Ishikawa (cell line): ENCODE measurements around the gene CLDN5.

Experiments
- CREB1 ChIP-seq: IDR thresholded peaks from 2 replicates; pipeline ENCODE4 v1.6.1; 2012; ENCODE audit warnings: low read depth
- EGR1 ChIP-seq: IDR thresholded peaks from 2 replicates; pipeline ENCODE4 v1.6.1; 2012
- EP300 ChIP-seq: IDR thresholded peaks from 2 replicates; pipeline ENCODE4 v1.6.1; 2012; ENCODE audit warnings: borderline replicate concordance
- FOXM1 ChIP-seq: IDR thresholded peaks from 2 replicates; pipeline ENCODE4 v1.6.1; 2012; ENCODE audit warnings: low read depth, borderline replicate concordance
- NFIC ChIP-seq: IDR thresholded peaks from 2 replicates; pipeline ENCODE4 v1.6.1; 2012
- RAD21 ChIP-seq: IDR thresholded peaks from 2 replicates; pipeline ENCODE4 v1.6.1; 2012; ENCODE audit warnings: low read depth
- TAF1 ChIP-seq: IDR thresholded peaks from 2 replicates; pipeline ENCODE4 v1.6.1; 2012; ENCODE audit warnings: low read depth, mild to moderate bottlenecking
- TEAD4 ChIP-seq: IDR thresholded peaks from 2 replicates; pipeline ENCODE4 v1.6.1; 2012
- YY1 ChIP-seq: IDR thresholded peaks from 2 replicates; pipeline ENCODE4 v1.6.1; 2012; ENCODE audit warnings: low read depth
- ZBTB7A ChIP-seq: IDR thresholded peaks from 2 replicates; pipeline ENCODE4 v1.6.1; 2012; ENCODE audit warnings: low read depth
- TF ChIP-seq, protein P1 (sequence below): IDR thresholded peaks from 2 replicates; pipeline ENCODE4 v1.6.1; 2012; ENCODE audit warnings: low read depth, mild to moderate bottlenecking
- TF ChIP-seq, protein P2 (sequence below): IDR thresholded peaks from 2 replicates; pipeline ENCODE4 v1.6.1; 2012
- TF ChIP-seq, protein P3 (sequence below): IDR thresholded peaks from 2 replicates; pipeline ENCODE4 v1.6.1; 2012

DNA sequence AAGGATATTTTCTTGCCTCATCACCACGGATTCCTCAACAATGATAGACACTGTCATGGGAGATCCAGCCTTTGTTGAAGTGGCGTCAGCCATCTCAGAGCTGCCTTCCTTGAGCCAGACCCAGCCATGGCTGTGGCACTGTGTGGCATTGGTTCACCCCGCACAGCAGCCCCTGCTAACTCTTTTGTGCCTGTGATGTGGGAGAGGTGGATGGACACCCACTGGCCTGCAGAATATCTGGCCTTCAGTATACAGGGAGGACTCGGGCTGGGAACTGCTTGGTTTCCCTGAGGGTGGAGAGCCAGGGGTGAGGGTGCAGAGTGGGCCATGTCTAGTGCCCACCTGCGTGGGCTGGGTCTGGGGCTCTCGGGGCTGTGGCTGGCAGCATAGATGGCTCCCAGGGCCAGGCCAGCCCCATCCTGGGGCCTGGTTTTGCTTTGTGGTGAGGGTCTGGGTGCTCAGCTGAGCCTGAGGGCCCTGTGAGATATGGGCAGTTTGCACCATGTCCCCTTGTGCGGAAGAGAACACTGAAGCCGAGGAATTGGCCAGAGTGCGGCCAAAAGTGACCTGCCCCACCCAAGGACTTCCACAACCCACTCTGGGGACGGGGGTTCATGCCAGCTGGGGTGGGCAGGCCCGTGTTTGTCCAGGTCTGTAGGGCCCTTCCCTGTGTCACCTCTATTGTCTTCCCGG, 6.1 kb downstream of the CLDN5 start:
- no peak for TF ChIP-seq NFIC
- TF ChIP-seq, protein P1, sequence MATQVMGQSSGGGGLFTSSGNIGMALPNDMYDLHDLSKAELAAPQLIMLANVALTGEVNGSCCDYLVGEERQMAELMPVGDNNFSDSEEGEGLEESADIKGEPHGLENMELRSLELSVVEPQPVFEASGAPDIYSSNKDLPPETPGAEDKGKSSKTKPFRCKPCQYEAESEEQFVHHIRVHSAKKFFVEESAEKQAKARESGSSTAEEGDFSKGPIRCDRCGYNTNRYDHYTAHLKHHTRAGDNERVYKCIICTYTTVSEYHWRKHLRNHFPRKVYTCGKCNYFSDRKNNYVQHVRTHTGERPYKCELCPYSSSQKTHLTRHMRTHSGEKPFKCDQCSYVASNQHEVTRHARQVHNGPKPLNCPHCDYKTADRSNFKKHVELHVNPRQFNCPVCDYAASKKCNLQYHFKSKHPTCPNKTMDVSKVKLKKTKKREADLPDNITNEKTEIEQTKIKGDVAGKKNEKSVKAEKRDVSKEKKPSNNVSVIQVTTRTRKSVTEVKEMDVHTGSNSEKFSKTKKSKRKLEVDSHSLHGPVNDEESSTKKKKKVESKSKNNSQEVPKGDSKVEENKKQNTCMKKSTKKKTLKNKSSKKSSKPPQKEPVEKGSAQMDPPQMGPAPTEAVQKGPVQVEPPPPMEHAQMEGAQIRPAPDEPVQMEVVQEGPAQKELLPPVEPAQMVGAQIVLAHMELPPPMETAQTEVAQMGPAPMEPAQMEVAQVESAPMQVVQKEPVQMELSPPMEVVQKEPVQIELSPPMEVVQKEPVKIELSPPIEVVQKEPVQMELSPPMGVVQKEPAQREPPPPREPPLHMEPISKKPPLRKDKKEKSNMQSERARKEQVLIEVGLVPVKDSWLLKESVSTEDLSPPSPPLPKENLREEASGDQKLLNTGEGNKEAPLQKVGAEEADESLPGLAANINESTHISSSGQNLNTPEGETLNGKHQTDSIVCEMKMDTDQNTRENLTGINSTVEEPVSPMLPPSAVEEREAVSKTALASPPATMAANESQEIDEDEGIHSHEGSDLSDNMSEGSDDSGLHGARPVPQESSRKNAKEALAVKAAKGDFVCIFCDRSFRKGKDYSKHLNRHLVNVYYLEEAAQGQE, result no peak
- no peak for TF ChIP-seq EGR1
- TF ChIP-seq ZBTB7A, result no peak
- TF ChIP-seq CREB1, result no peak
- no peak for TF ChIP-seq YY1
- no peak for TF ChIP-seq EP300
- no peak for TF ChIP-seq TEAD4
- TF ChIP-seq FOXM1, result no peak
- no peak for TF ChIP-seq TAF1
- TF ChIP-seq, protein P2, sequence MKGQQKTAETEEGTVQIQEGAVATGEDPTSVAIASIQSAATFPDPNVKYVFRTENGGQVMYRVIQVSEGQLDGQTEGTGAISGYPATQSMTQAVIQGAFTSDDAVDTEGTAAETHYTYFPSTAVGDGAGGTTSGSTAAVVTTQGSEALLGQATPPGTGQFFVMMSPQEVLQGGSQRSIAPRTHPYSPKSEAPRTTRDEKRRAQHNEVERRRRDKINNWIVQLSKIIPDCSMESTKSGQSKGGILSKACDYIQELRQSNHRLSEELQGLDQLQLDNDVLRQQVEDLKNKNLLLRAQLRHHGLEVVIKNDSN, result no peak
- TF ChIP-seq RAD21, result no peak
- TF ChIP-seq, protein P3, sequence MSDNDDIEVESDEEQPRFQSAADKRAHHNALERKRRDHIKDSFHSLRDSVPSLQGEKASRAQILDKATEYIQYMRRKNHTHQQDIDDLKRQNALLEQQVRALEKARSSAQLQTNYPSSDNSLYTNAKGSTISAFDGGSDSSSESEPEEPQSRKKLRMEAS, result no peak
